GM12878 (cell line): Measurements from ENCODE around the gene RAD51B. TPM values are rescaled to one million over a fixed set of nuclear protein-coding genes. Genes with fewer than 3 reads are reported as not detected.

Experiments used
- ATAC-seq: fragments of 200-7000 bp; cut with Tn5 transposase; 3 replicates; pipeline ENCODE4 v1.9.1; 2020; ENCODE audit warnings: mild to moderate bottlenecking, moderate library complexity
- BruUV-seq: library from RNA; stranded (reverse); fragments of 400-500 nt; replicated peaks from 2 replicates; lab custom pipeline; 2021; lab: Mats Ljungman, UMichigan
- CTCF ChIA-PET: fragments of 300-600 bp; sonication (Branson Sonifier 250); formaldehyde crosslinking; extraction: SDS; loops from one replicate; lab custom pipeline; 2021; ENCODE audit warnings: inconsistent platforms; lab: Yijun Ruan, JAX
- POLR2A ChIA-PET: fragments of 350-600 bp; formaldehyde crosslinking; extraction: SDS; loops from one replicate; lab custom pipeline; 2021; ENCODE audit warnings: inconsistent platforms; lab: Charles Lee
- RAD21 ChIA-PET: fragments of 300-600 bp; sonication (Branson Sonifier 250); formaldehyde crosslinking; loops from one replicate; lab custom pipeline; 2023; ENCODE audit warnings: antibody characterized with exemption; ENCODE audit not compliant: unreplicated experiment; lab: Charles Lee
- SMC1A ChIA-PET: fragments of 300-600 bp; sonication (Branson Sonifier 250); formaldehyde crosslinking; loops from one replicate; lab custom pipeline; 2023; ENCODE audit not compliant: unreplicated experiment, uncharacterized antibody; lab: Charles Lee
- DNase-seq: peaks from one replicate; pipeline ENCODE4 v3.0.0-alpha.2; 2011; ENCODE audit warnings: low read depth, low spot score
- FAIRE-seq: peaks from 3 replicates; lab custom pipeline; 2011; peaks lifted over from hg19 to GRCh38; lab: Jason Lieb, UNC
- H2AFZ ChIP-seq: 2 replicates; pipeline ENCODE4 v1.6.0; 2011; ENCODE audit warnings: low read depth, low read length, control low read depth; ENCODE audit not compliant: control insufficient read depth
- H3K27ac ChIP-seq: 2 replicates; pipeline ENCODE4 v1.5.1; 2011; ENCODE audit warnings: control low read depth; ENCODE audit not compliant: control insufficient read depth, insufficient read depth
- H3K27me3 ChIP-seq, 2 experiments: replicated peaks in 1 of 2; 2 replicates each; pipeline versions ENCODE4 v1.6.0 to v1.6.1; 2011; ENCODE audit warnings: low read length in 1 of 2; ENCODE audit not compliant: control insufficient read depth in 2 of 2, insufficient read depth in 2 of 2
- H3K36me3 ChIP-seq, 2 experiments: 2 replicates each; pipeline ENCODE4 v1.5.1; 2011; ENCODE audit warnings: low read length in 1 of 2; ENCODE audit not compliant: control insufficient read depth in 2 of 2, insufficient read depth in 2 of 2
- H3K4me1 ChIP-seq: 2 replicates; pipeline ENCODE4 v1.6.1; 2011; ENCODE audit warnings: mild to moderate bottlenecking, low read length, moderate library complexity, mixed read lengths; ENCODE audit not compliant: control insufficient read depth, insufficient read depth
- H3K4me2 ChIP-seq: 2 replicates; pipeline ENCODE4 v1.6.0; 2011; ENCODE audit warnings: control low read depth; ENCODE audit not compliant: control insufficient read depth, insufficient read depth
- H3K4me3 ChIP-seq: fragments of 200-600 bp; sonication (generic); 2 replicates; pipeline ENCODE4 v1.5.1; 2016
- H3K79me2 ChIP-seq: 2 replicates; pipeline ENCODE4 v1.6.0; 2011; ENCODE audit warnings: low read length; ENCODE audit not compliant: control insufficient read depth, insufficient read depth
- H3K9ac ChIP-seq: 2 replicates; pipeline ENCODE4 v1.8.0; 2011; ENCODE audit warnings: low read length, control low read depth, mixed read lengths; ENCODE audit not compliant: control insufficient read depth, insufficient read depth
- H3K9me3 ChIP-seq: replicated peaks from 3 replicates; pipeline ENCODE4 v1.5.1; 2011; ENCODE audit warnings: mild to moderate bottlenecking, low read length; ENCODE audit not compliant: control insufficient read depth, insufficient read depth
- H4K20me1 ChIP-seq: 2 replicates; pipeline ENCODE4 v1.6.0; 2011; ENCODE audit not compliant: control insufficient read depth, insufficient read depth
- ATF7 ChIP-seq: fragments of 450-650 bp; IDR thresholded peaks from 2 replicates; pipeline ENCODE4 v1.6.1; 2016; ENCODE audit warnings: low read depth, mild to moderate bottlenecking
- BHLHE40 ChIP-seq, 2 experiments: fragments of 450-650 bp in 1 of 2; IDR thresholded peaks; 2 replicates each; pipeline ENCODE4 v1.6.1; 2011 to 2017; ENCODE audit warnings: low read depth in 2 of 2, borderline replicate concordance in 1 of 2, improper control_type of control experiment in 1 of 2, low read length in 1 of 2, mild to moderate bottlenecking in 1 of 2
- CREM ChIP-seq: IDR thresholded peaks from 2 replicates; pipeline ENCODE4 v1.6.1; 2014; ENCODE audit warnings: antibody characterized with exemption, low read depth
- E4F1 ChIP-seq: fragments of 450-650 bp; IDR thresholded peaks from 2 replicates; pipeline ENCODE4 v1.6.1; 2018; ENCODE audit warnings: borderline replicate concordance, mild to moderate bottlenecking; ENCODE audit not compliant: partially characterized antibody
- IKZF2 ChIP-seq, 2 experiments: fragments of 450-650 bp; IDR thresholded peaks; 2 replicates each; pipeline ENCODE4 v1.6.1; 2017; ENCODE audit warnings: mild to moderate bottlenecking in 2 of 2, moderate library complexity in 2 of 2
- IRF4 ChIP-seq: IDR thresholded peaks from 2 replicates; pipeline ENCODE4 v1.6.1; 2011; ENCODE audit warnings: low read depth, low read length
- MXI1 ChIP-seq: fragments of 150-350 bp; IDR thresholded peaks from 2 replicates; pipeline ENCODE4 v1.6.1; 2011; ENCODE audit warnings: low read depth, mild to moderate bottlenecking, inconsistent platforms, low read length, improper control_type of control experiment
- NFIC ChIP-seq: IDR thresholded peaks from 2 replicates; pipeline ENCODE4 v1.6.1; 2012; ENCODE audit warnings: low read depth, mild to moderate bottlenecking, inconsistent platforms, low read length, moderate library complexity
- NFXL1 ChIP-seq: fragments of 450-650 bp; IDR thresholded peaks from 2 replicates; pipeline ENCODE4 v1.6.1; 2017; ENCODE audit warnings: antibody characterized with exemption, mild to moderate bottlenecking, borderline replicate concordance
- NR2C1 ChIP-seq: fragments of 450-650 bp; IDR thresholded peaks from 2 replicates; pipeline ENCODE4 v1.6.1; 2017; ENCODE audit warnings: antibody characterized with exemption, mild to moderate bottlenecking, moderate library complexity
- STAT3 ChIP-seq: IDR thresholded peaks from 2 replicates; pipeline ENCODE4 v1.6.1; 2011; ENCODE audit warnings: low read depth, low read length, improper control_type of control experiment
- SUZ12 ChIP-seq: fragments of 200-600 bp; sonication (generic); IDR thresholded peaks from one replicate; pipeline ENCODE4 v1.6.1; 2018; ENCODE audit warnings: antibody characterized with exemption, mild to moderate bottlenecking; ENCODE audit not compliant: unreplicated experiment
- TCF12 ChIP-seq: IDR thresholded peaks from 2 replicates; pipeline ENCODE4 v1.6.1; 2011; ENCODE audit warnings: low read depth, mild to moderate bottlenecking, low read length
- ZBED1 ChIP-seq: IDR thresholded peaks from 2 replicates; pipeline ENCODE4 v1.6.1; 2016; ENCODE audit warnings: borderline replicate concordance
- WGBS: methylation state at CpG from one replicate; pipeline ENCODE4 v1.1.6; 2016; ENCODE audit warnings: low lambda C conversion rate; ENCODE audit not compliant: insufficient replicate concordance, insufficient coverage; ENCODE audit errors: missing lambda C conversion rate; 5-methylcytosine and 5-hydroxymethylcytosine counted together
- in situ Hi-C: fragments of 300-500 bp; cut with MboI; formaldehyde crosslinking; loops from 9 replicates; pipeline ENCODE4 v1.14.3; 2018; ENCODE audit warnings: mixed read lengths
- intact Hi-C: fragments of 100-400 bp; cut with micrococcal nuclease; formaldehyde crosslinking; loops from one replicate; pipeline ENCODE4 v1.14.2; 2022; ENCODE audit not compliant: unreplicated experiment
- polyA plus RNA-seq, 11 experiments: library from polyadenylated mRNA; depleted of rRNA in 4 of 11; unstranded in 6 of 11; stranded (reverse) in 5 of 11; fragments of >200 nt; fragmentation: Nextera tagmentation in 4 of 11; fragmentation: Illumina TruSeq in 1 of 11; extraction: Ambion mirVana in 4 of 11; extraction: Trizol in 1 of 11; gene quantifications; 1 replicate in 1 of 11; 2 replicates in 10 of 11; pipeline versions ENCODE4 v1.2.1 to v1.2.3, GENCODE V29; 2011 to 2016; ENCODE audit warnings: inconsistent platforms in 2 of 11, missing spikeins in 2 of 11, low read depth in 1 of 11
- total RNA-seq, 4 experiments: library from RNA; depleted of rRNA in 3 of 4; stranded (reverse); fragments of >200 nt in 3 of 4; fragmentation: Illumina TruSeq in 1 of 4; extraction: Trizol in 1 of 4; gene quantifications; 2 replicates each; pipeline versions ENCODE4 v1.2.1 to v1.2.3, GENCODE V29; 2013 to 2021

Gene RAD51B
- total and polyA plus RNA-seq, 10 of the 15 experiments (the other 5 are each of a cell fraction or from before 2014, with no cell fraction given): 9.8 to 26.8 (median 21.3) TPM

GRCh38 chr14:67932708-67933246 is 113.2 kb downstream of the RAD51B start:
- ChIA-PET POLR2A (interaction anchor here (0.6 kb wide), 1 partner anchor 830 kb away, joined by 4 read pairs; no protein-coding TSS in a partner anchor), CTCF (interaction anchor here (0.9 to 4.4 kb wide), 28 partner anchors 9 to 911 kb away, joined by 3 to 36 read pairs (median 6); no protein-coding TSS in a partner anchor), SMC1A (interaction anchor here (0.6 to 3.9 kb wide), 16 partner anchors 11 to 917 kb away, joined by 3 to 25 read pairs (median 4); no protein-coding TSS in a partner anchor), RAD21 (interaction anchor here (1.0 to 4.4 kb wide), 9 partner anchors 12 to 912 kb away, joined by 3 to 31 read pairs (median 5); no protein-coding TSS in a partner anchor)
- no peak; the same call in 2 of the 3 replicates for ATAC-seq
- Histone ChIP-seq H3K4me3 (no peak overlapping the region), H3K4me1 (no peaks in the 10 kb centered on the region), H3K79me2 (no peaks in the 10 kb centered on the region), H3K36me3 (no peaks in the 10 kb centered on the region), H3K9me3 (peaks cover 2% of the 10 kb centered on the region; the same call in 2 of the 3 replicates), H3K27me3 (no peaks in the 10 kb centered on the region), H3K4me2 (no peak overlapping the region), H3K27ac (no peak overlapping the region), H3K9ac (no peak overlapping the region), H4K20me1 (no peaks in the 10 kb centered on the region), H2AFZ (no peak overlapping the region)
- 91% methylated on average over 4 of the region's 4 CpGs for WGBS
- BruUV-seq: no TSS peak
- no peak for FAIRE-seq
- intact Hi-C loops: loop anchor here (5.0 kb wide), 1 partner anchor 95 kb away; no protein-coding TSS in a partner anchor
- TF ChIP-seq ZBED1: no peak
- DNase-seq: no peak
- in situ Hi-C loops: loop anchor here (5.0 to 10.0 kb wide), 2 partner anchors 90 to 892 kb away; no protein-coding TSS in a partner anchor

GRCh38 chr14:67933266-67933665 is 113.7 kb downstream of the RAD51B start:
- ChIA-PET POLR2A (interaction anchor here (0.6 kb wide), 1 partner anchor 830 kb away, joined by 4 read pairs; no protein-coding TSS in a partner anchor), RAD21 (interaction anchor here (1.0 to 4.4 kb wide), 13 partner anchors 11 to 911 kb away, joined by 3 to 31 read pairs (median 5); no protein-coding TSS in a partner anchor), SMC1A (interaction anchor here (0.8 to 3.9 kb wide), 24 partner anchors 11 to 916 kb away, joined by 3 to 25 read pairs (median 4); no protein-coding TSS in a partner anchor), CTCF (interaction anchor here (0.7 to 4.4 kb wide), 41 partner anchors 9 to 911 kb away, joined by 3 to 36 read pairs (median 5); no protein-coding TSS in a partner anchor)
- ATAC-seq (peak; percentile 46), DNase-seq (no peak), FAIRE-seq (no peak)
- H3K4me2 ChIP-seq: no peak overlapping the region
- no peaks in the 10 kb centered on the region for H4K20me1 ChIP-seq
- no peaks in the 10 kb centered on the region for H3K79me2 ChIP-seq
- BruUV-seq: no TSS peak
- no peak overlapping the region for H2AFZ ChIP-seq
- H3K27ac ChIP-seq: no peak overlapping the region
- no peak overlapping the region for H3K4me3 ChIP-seq
- H3K27me3 ChIP-seq: no peaks in the 10 kb centered on the region
- in situ Hi-C loops: loop anchor here (5.0 to 10.0 kb wide), 2 partner anchors 91 to 892 kb away; no protein-coding TSS in a partner anchor
- no peaks in the 10 kb centered on the region for H3K4me1 ChIP-seq
- peaks cover 2% of the 10 kb centered on the region; the same call in 2 of the 3 replicates for H3K9me3 ChIP-seq
- H3K9ac ChIP-seq: no peak overlapping the region
- intact Hi-C loops: loop anchor here (5.0 kb wide), 1 partner anchor 96 kb away; no protein-coding TSS in a partner anchor
- no peaks in the 10 kb centered on the region for H3K36me3 ChIP-seq
- TF ChIP-seq ATF7 (no peak), E4F1 (no peak), BHLHE40 (IDR thresholded peaks at IDR 0.05; ENCODE audit: borderline replicate concordance in 1 of 2, low read depth in 2 of 2, low read length in 1 of 2) (no peak), SUZ12 (no peak), NR2C1 (no peak), NFIC (no peak), MXI1 (no peak), TCF12 (no peak), IKZF2 (IDR thresholded peaks at IDR 0.05) (no peak), STAT3 (no peak), CREM (no peak), IRF4 (no peak), NFXL1 (no peak)
